GM13976 (cell line): ENCODE measurements around the gene ELK4.
A peak's percentile ranks its signal among the peaks of the same experiment; 100 is the strongest.
"Not testable (repeated sequence)": the region's sequence is repeated elsewhere in the genome, so short reads cannot be mapped to it uniquely, and the experiment has no call there.

ENCODE experiments used
- DNase-seq: peaks from one replicate; pipeline ENCODE4 v3.0.0; 2012; ENCODE audit warnings: low spot score
- CTCF ChIP-seq: IDR thresholded peaks from 2 replicates; pipeline ENCODE4 v1.5.1; 2012; ENCODE audit warnings: borderline replicate concordance, mild to moderate bottlenecking; ENCODE audit not compliant: insufficient read depth; ENCODE audit errors: extremely low read depth, missing control alignments, control extremely low read depth
- in situ Hi-C: fragments of 300-500 bp; cut with MboI; formaldehyde crosslinking; loops from one replicate; pipeline ENCODE4 v1.12.0; 2022; ENCODE audit warnings: low sequenced_read_pairs, mixed read lengths, inconsistent platforms; ENCODE audit not compliant: unreplicated experiment

Gene ELK4

GRCh38 chr1:205637854-205638468 is 6.2 kb upstream of the ELK4 start:
- TF ChIP-seq CTCF = no peak
- no peak for DNase-seq
- in situ Hi-C loops = no loop called here

DNA sequence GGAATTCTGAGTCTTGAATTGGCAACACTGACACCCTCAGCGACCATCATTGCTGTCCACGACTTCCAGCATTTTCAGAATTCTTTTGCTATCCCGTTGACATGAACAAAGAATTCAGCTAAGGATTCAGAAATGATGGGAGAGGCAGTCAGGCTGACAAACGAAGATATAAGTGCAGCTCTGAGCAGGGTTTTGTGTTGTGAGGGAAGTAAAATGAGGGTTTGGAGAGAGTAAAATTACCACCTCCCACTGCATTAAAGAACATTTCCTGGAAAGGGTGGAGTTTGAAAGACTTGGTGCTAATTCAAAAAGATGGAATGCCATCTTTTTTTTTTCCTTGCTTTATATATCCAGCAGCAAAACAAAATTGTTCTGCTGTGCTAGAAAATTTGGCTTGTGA is 4.9 kb upstream of the ELK4 start:
- DNase-seq = no peak
- in situ Hi-C loops = no loop called here
- TF ChIP-seq CTCF = no peak

GRCh38 chr1:205636138-205636530 is 4.3 kb upstream of the ELK4 start:
- DNase-seq, in situ Hi-C loops: not testable (repeated sequence)

DNA sequence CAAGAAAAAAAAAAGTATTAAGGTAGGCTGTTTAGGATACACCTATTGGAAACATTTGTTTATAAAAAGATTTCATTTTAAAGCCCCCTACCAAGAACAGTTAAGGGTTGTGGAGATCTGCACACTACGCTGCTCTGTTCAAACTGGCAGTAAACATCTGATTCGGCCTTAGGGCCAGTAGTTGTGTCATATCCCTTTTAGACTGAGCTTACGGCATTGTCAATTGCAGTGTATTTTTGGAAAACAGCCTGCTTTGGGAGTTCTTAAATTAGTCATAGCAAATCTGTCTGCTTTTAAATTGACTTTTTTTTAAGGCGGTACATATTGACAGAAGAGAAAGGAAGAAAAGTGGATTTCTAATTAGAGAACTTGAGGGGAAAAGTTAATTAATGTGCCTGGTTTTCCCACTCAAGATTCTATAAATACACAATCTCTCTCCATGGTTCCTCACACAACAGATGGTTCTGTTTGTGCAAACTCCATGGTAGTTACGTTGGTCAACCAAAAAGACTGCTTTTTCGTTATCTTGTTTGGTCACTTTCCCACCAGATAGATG is 1.7 kb upstream of the ELK4 start:
- in situ Hi-C loops = loop anchor here (5.0 kb wide), 1 partner anchor 46 kb away; no protein-coding TSS in a partner anchor
- no peak for DNase-seq
- TF ChIP-seq CTCF = no peak

DNA sequence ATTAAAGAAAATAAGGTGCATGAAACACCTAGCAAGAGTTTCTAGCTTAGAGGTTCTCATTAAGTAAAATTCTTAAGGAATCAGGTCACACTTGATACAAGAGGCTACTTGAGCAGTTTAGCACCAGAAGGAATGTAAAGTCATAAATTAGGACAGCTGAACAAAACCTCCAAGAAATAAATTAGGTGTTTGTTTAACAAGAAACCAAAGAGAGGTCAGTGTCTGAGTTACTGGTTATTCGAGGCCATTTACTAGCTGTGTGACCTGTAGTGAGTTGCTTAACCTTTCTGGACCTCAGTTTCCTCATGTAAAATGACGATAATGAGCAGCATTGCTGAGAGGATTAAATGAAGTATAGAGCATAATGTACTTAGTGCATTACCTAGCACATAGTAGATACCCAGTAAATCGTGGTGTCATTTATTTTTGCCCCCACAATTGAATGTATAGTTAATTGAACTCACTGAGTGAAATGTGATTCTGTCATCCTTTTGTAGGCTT is 908 bp upstream of the ELK4 start:
- TF ChIP-seq CTCF = no peak
- in situ Hi-C loops = loop anchor here (5.0 kb wide), 1 partner anchor 45 kb away; no protein-coding TSS in a partner anchor
- no peak for DNase-seq

GRCh38 chr1:205631010-205631767 is 622 bp downstream of the ELK4 start:
- DNase-seq = peak; percentile 82
- in situ Hi-C loops = loop anchor here (5.0 kb wide), 1 partner anchor 44 kb away; no protein-coding TSS in a partner anchor
- TF ChIP-seq CTCF = no peak

GRCh38 chr1:205630651-205631009 is 1.2 kb downstream of the ELK4 start:
- TF ChIP-seq CTCF = no peak
- DNase-seq = no peak
- in situ Hi-C loops = loop anchor here (5.0 kb wide), 1 partner anchor 43 kb away; no protein-coding TSS in a partner anchor
